Right lobe of liver (tissue), 6 donors: ENCODE measurements around the gene PCYOX1L. TPM values are rescaled to one million over a fixed set of nuclear protein-coding genes. Genes with fewer than 3 reads are reported as not detected.
"Not testable (repeated sequence)": the region's sequence is repeated elsewhere in the genome, so short reads cannot be mapped to it uniquely, and the experiment has no call there.

ENCODE experiments used
- ATAC-seq, 4 donors: fragments of 200-7000 bp; cut with Tn5 transposase; one replicate each; pipeline ENCODE4 v1.9.1; 2020; ENCODE audit warnings: mild to moderate bottlenecking in 4 of 4, moderate library complexity in 4 of 4
- DNase-seq, 3 donors: peaks; one replicate each; pipeline ENCODE4 v3.0.0-alpha.2; 2020
- H3K27ac ChIP-seq, 3 donors: fragments of 200-600 bp; one replicate each; pipeline ENCODE4 v1.8.0; 2022
- H3K27me3 ChIP-seq, 2 donors: fragments of 200-600 bp; one replicate each; pipeline ENCODE4 v1.8.0; 2022
- H3K36me3 ChIP-seq, 4 donors: fragments of 200-600 bp; sonication (generic) in 1 of 4; one replicate each; pipeline versions ENCODE4 v1.5.1 to v1.8.0; 2017 to 2022; ENCODE audit warnings: control low read depth in 1 of 4
- H3K4me1 ChIP-seq, 4 donors: fragments of 200-600 bp; sonication (generic) in 1 of 4; one replicate each; pipeline versions ENCODE4 v1.5.1 to v1.8.0; 2017 to 2022; ENCODE audit warnings: control low read depth in 1 of 4
- H3K4me3 ChIP-seq, 3 donors: fragments of 200-600 bp; one replicate each; pipeline ENCODE4 v1.8.0; 2022
- H3K9me3 ChIP-seq, 4 donors: fragments of 200-600 bp; sonication (generic) in 1 of 4; one replicate each; pipeline versions ENCODE4 v1.5.1 to v1.8.0; 2017 to 2022; ENCODE audit warnings: control low read depth in 1 of 4
- CTCF ChIP-seq, 4 donors: fragments of 200-600 bp in 3 of 4; fragments of 450-650 bp in 1 of 4; IDR thresholded peaks; one replicate each; pipeline versions ENCODE4 v1.5.1 to v1.8.0; 2016 to 2022; ENCODE audit warnings: antibody characterized with exemption in 4 of 4, mild to moderate bottlenecking in 2 of 4
- POLR2A ChIP-seq: fragments of 450-650 bp; IDR thresholded peaks from one replicate; pipeline ENCODE4 v1.6.1; 2017; ENCODE audit warnings: antibody characterized with exemption, mild to moderate bottlenecking
- WGBS: methylation state at CpG from one replicate; pipeline ENCODE4 v1.1.6; 2018; ENCODE audit warnings: low coverage, low lambda C conversion rate; ENCODE audit not compliant: insufficient coverage; ENCODE audit errors: missing lambda C conversion rate; 5-methylcytosine and 5-hydroxymethylcytosine counted together
- intact Hi-C, 2 donors: fragments of 100-400 bp; cut with DNase I; formaldehyde crosslinking; loops; one replicate each; pipeline versions ENCODE4 v1.11.2 to v1.14.1; 2022
- total RNA-seq, 6 experiments: library from RNA; depleted of rRNA in 2 of 6; stranded (reverse); fragments of >200 nt in 2 of 6; fragmentation: NEBNext Ultra II Directional in 3 of 6; extraction: Animal tissue kit (Norgen Biotek cat#: 25700) in 3 of 6; gene quantifications; one replicate each; pipeline versions ENCODE4 v1.1.0 to v1.2.4, GENCODE V29; 2016 to 2023
- donor health status: DM: no; HTN: yes; CAD: no.
- donor health status: DM: no; HTN: no; CAD: no.
- donor health status: DM: no; HTN: no; CAD: no.
- donor health status: DM: no; HTN: yes; CAD: no.
- donor health status: DM: no; HTN: yes; CAD: no.

PCYOX1L gene
- total RNA-seq, 6 experiments from 2014 or later, result 0.29 to 1.2 (median 0.62) TPM

- no peak for TF ChIP-seq CTCF (IDR thresholded peaks at IDR 0.05)
- TF ChIP-seq POLR2A, result no peak
- H3K36me3 ChIP-seq, result no peaks in the 10 kb centered on the region
- no peak overlapping the region for H3K27ac ChIP-seq
- H3K9me3 ChIP-seq, result no peaks in the 10 kb centered on the region
- no peaks in the 10 kb centered on the region for H3K27me3 ChIP-seq
- H3K4me1 ChIP-seq, result no peaks in the 10 kb centered on the region
- intact Hi-C loops, result no loop called here
- WGBS, result 83% methylated on average over 15 of the region's 19 CpGs
- no peak for DNase-seq
- ATAC-seq, result no peak
- no peak overlapping the region for H3K4me3 ChIP-seq
Observed at GRCh38 chr5:149392718-149393117, 34.9 kb downstream of the PCYOX1L start.

DNA sequence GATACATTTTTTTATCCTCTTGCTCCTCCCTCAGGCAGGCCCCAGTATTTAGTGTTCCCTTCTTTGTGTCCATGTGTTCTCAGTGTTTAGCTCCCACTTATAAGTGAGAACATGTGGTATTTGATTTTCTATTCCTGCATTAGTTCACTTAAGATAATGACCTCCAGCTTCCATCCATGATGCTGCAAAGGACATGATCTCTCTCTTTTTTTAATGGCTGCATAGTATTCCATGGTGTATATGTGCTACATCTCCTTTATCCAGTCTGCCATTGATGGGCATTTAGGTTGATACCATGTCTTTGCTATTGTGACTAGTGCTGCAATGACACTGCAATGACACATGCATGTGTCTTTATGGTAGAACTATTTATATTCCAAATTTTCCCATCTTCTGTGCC lies 37.1 kb downstream of the PCYOX1L start:
- H3K27me3 ChIP-seq, H3K36me3 ChIP-seq, H3K27ac ChIP-seq, intact Hi-C loops, ATAC-seq, H3K4me3 ChIP-seq, H3K4me1 ChIP-seq, H3K9me3 ChIP-seq, DNase-seq: not testable (repeated sequence)

DNA sequence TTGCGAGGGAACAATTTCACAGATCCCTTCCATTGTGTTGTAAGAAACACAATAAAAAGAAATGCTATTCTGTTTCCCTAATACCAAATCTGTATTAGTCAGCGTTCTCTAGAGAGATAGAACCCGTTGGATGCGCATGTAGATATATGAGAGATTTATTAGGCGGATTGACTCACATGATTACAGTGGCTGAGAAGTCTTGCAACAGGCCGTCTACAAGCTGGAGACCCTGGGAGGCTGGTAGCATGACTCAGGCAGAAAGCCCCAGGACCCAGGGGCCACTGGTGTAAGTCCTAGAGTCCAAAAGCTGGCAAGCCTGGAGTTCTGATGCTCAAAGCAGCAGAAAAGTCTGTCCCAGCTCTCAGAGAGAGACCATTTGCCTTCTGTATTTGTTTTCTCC lies 39.7 kb downstream of the PCYOX1L start:
- Histone ChIP-seq H3K9me3 (no peaks in the 10 kb centered on the region), H3K4me1 (no peaks in the 10 kb centered on the region), H3K36me3 (no peaks in the 10 kb centered on the region), H3K4me3 (no peak overlapping the region), H3K27me3 (no peaks in the 10 kb centered on the region), H3K27ac (no peak overlapping the region)
- TF ChIP-seq CTCF (IDR thresholded peaks at IDR 0.05) (no peak), POLR2A (no peak)
- DNase-seq (no peak), ATAC-seq (no peak)
- intact Hi-C loops, result no loop called here
- WGBS, result 84% methylated on average over 5 of the region's 6 CpGs

DNA sequence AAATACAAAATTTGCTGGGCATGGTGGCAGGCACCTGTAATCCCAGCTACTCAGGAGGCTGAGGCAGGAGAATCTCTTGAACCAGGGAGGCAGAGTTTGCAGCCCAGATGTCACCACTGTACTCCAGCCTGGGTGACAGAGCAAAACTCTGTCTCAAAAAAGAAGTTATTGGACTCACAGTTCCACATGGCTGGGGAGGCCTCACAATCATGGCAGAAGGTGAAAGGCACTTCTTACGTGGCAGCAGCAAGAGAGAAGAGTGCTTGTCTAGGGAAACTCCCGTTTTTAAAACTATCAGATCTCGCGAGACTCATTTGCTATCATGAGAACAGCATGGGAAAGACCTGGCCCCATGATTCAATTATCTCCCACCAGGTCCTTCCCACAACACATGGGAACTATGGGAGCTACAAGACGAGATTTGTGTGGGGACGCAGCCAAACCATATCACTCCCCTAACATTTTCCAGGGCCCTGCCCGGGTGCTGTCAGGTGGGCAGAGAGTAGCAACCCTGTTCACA lies 41.0 kb downstream of the PCYOX1L start:
- intact Hi-C loops, H3K9me3 ChIP-seq, H3K36me3 ChIP-seq, ATAC-seq, H3K27me3 ChIP-seq, H3K4me1 ChIP-seq, H3K27ac ChIP-seq, DNase-seq, H3K4me3 ChIP-seq: not testable (repeated sequence)
- 68% methylated on average over 5 of the region's 7 CpGs for WGBS

- H3K36me3 ChIP-seq, result no peaks in the 10 kb centered on the region
- no peaks in the 10 kb centered on the region for H3K4me1 ChIP-seq
- no peaks in the 10 kb centered on the region for H3K27me3 ChIP-seq
- TF ChIP-seq POLR2A (no peak), CTCF (IDR thresholded peaks at IDR 0.05) (no peak)
- ATAC-seq (no peak), DNase-seq (no peak)
- no peak overlapping the region for H3K27ac ChIP-seq
- intact Hi-C loops, result no loop called here
- no peak overlapping the region for H3K4me3 ChIP-seq
- H3K9me3 ChIP-seq, result no peaks in the 10 kb centered on the region
Observed at GRCh38 chr5:149399775-149400174, 41.9 kb downstream of the PCYOX1L start.

DNA sequence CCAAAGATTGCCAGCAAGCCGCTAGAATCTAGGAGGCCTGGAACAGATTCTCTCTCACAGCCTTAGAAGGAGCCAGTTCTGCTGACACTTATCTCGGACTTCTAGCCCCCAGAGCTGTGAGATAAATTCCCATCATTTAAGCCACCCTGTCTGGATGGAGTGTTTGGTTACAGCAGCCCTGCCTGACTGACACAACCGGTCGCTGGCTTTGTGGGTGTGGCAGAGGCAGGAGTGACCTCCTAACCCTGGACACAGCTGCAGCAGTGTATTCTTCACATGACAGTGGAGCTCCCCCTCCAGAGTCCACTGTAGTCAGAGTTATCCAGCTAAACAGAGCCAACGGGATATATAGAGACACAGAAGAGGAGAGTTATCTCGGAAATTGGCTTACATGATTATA lies 42.5 kb downstream of the PCYOX1L start:
- Histone ChIP-seq H3K9me3 (no peaks in the 10 kb centered on the region), H3K4me1 (no peaks in the 10 kb centered on the region), H3K27me3 (no peaks in the 10 kb centered on the region), H3K27ac (no peak overlapping the region), H3K4me3 (no peak overlapping the region), H3K36me3 (no peaks in the 10 kb centered on the region)
- ATAC-seq (peak in 1 of 4 donors; percentile 10), DNase-seq (no peak)
- 56% methylated on average over 3 of the region's 6 CpGs for WGBS
- intact Hi-C loops, result no loop called here
- TF ChIP-seq CTCF (IDR thresholded peaks at IDR 0.05) (no peak), POLR2A (no peak)
